ENCODE measurements around the gene SEC61A1.

Gene SEC61A1

DNA sequence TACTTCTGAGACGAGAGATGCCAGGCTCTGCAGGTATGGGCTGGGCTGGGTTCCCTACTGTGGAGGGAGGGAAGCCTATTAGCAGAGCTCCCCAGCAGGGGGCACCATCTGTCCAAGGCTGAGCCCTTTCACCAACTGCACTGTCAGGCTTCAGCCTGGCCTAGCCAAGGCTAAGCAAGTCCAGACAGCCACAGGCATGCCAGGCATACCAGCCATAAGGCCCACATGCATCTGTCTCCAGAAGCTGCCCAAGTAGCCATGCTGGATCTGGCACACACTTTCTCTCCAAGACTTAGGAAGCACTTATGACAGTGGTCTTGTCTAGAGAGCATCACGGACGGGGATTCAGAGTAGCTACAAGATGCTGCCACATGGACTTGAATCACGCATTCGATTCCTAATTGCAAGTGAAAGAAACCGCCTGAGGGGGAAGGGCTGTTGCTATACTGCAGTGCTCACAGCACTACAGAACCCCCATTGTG, 43.0 kb downstream of the SEC61A1 start:
- H3K4me1 Mint-ChIP-seq: peaks cover 0 to 3% of the 10 kb centered on the region in 2 donors
- H3K27ac Mint-ChIP-seq: no peak overlapping the region
- DNase-seq: peak; percentile 58
- H3K9me3 Mint-ChIP-seq: no peaks in the 10 kb centered on the region
- ATAC-seq (replicated peaks): peak; percentile 99 to 100
- peaks cover 44 to 55% of the 10 kb centered on the region in 2 donors for H3K36me3 Mint-ChIP-seq
- no peak overlapping the region for H3K4me3 Mint-ChIP-seq
- no peaks in the 10 kb centered on the region for H3K27me3 Mint-ChIP-seq

DNA sequence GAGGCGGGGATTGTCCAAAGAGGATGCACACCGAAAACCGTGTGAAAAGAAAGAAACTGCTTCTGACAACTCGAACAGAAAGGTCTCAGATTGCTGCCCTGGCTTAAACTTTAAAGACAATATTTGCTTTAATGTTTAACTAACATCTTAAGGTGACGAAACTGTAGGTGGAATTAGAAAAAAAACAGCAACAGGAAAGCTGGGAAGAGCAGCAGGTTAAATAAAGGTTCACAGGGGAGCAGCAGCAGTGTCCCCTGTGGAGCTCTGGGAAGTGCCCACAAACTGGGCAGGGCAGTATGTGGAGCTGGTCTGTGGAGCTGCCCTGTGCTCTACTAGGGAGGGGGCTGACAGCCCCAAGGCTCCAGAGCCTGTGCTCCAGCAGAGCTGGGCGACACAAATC, 46.0 kb downstream of the SEC61A1 start:
- ATAC-seq (replicated peaks) (no peak), DNase-seq (no peak)
- H3K27me3 Mint-ChIP-seq: no peaks in the 10 kb centered on the region
- H3K4me1 Mint-ChIP-seq: peaks cover 0 to 3% of the 10 kb centered on the region in 2 donors
- no peak overlapping the region for H3K27ac Mint-ChIP-seq
- H3K36me3 Mint-ChIP-seq: peaks cover 53 to 72% of the 10 kb centered on the region in 2 donors
- H3K4me3 Mint-ChIP-seq: no peak overlapping the region
- H3K9me3 Mint-ChIP-seq: no peaks in the 10 kb centered on the region

DNA sequence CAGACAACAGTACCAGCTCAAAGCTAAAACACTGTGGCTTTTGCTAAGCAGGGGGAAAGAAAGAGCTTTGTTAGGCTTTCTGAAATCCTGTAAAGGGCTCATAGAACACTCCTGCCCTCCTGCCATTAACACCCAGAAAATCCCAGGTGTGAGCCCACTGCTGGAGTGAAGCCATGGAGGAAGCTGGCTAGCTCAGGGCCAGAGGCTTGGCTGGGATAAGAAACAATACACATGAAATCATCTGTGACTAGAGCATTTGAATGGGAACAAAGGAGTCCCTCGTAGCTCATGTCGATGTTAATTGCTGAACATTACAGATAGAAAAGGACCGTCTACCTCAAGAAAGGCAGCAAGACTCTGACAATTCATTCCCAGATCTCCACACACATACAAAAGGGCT, 47.9 kb downstream of the SEC61A1 start:
- H3K27ac Mint-ChIP-seq: no peak overlapping the region
- H3K4me3 Mint-ChIP-seq: no peak overlapping the region
- H3K27me3 Mint-ChIP-seq: no peaks in the 10 kb centered on the region
- H3K9me3 Mint-ChIP-seq: no peaks in the 10 kb centered on the region
- DNase-seq: no peak
- ATAC-seq (replicated peaks): no peak
- H3K4me1 Mint-ChIP-seq: peaks cover 0 to 3% of the 10 kb centered on the region in 2 donors
- peaks cover 63 to 67% of the 10 kb centered on the region in 2 donors for H3K36me3 Mint-ChIP-seq

DNA sequence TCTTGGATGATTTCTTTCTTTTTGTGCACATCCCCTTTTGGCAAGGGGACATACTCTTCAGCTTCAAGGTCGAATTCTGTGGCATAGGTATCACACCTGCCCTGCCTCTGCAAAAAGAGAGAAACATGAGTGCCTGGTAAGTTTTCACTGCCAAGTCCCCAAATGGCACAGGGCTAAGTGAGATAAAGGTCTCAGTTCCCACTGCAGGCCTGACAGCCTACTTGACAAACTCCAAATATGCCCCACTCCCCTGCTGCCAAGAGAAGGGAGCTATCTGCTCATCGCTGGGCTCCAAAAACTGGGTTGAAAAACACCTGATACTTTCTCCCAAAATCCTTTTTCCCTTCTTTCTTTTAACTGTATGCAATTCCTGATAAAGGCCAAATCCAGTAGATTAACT, 48.4 kb downstream of the SEC61A1 start:
- Mint-ChIP-seq H3K4me1 (peaks cover 0 to 3% of the 10 kb centered on the region in 2 donors), H3K4me3 (no peak overlapping the region), H3K27ac (no peak overlapping the region), H3K9me3 (no peaks in the 10 kb centered on the region), H3K27me3 (no peaks in the 10 kb centered on the region), H3K36me3 (peaks cover 60 to 63% of the 10 kb centered on the region in 2 donors)
- no peak for DNase-seq
- no peak for ATAC-seq (replicated peaks)

DNA sequence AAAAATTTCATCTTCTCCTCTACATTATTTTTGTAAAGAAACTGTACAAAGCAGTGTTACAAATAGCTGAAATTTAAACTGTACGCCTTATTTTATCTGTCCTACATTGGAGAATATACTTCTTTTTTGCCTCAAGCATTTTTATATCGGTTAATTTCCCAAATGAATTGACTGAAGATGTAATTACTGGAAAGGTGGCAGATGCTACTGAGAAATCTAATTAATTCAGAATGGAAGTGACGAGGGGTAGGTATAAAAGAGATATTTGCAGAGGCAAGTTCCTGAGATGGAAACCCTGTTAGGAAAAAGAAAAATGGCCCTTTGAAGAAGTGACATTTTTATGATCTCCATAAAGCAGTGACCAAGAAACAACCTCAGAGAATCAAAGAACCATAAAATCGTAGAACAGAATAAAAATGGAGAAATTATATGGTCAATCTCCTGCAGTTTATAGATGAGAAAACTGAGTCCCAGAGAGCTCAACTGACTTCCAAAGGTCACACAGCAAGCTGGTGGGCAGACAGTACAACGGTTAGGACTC, 51.0 kb downstream of the SEC61A1 start:
- H3K36me3 Mint-ChIP-seq: peaks cover 53 to 60% of the 10 kb centered on the region in 2 donors
- ATAC-seq (replicated peaks) (no peak), DNase-seq (no peak)
- H3K27ac Mint-ChIP-seq: no peak overlapping the region
- no peak overlapping the region for H3K4me3 Mint-ChIP-seq
- H3K27me3 Mint-ChIP-seq: no peaks in the 10 kb centered on the region
- H3K4me1 Mint-ChIP-seq: peaks cover 0 to 2% of the 10 kb centered on the region in 2 donors
- H3K9me3 Mint-ChIP-seq: no peaks in the 10 kb centered on the region

DNA sequence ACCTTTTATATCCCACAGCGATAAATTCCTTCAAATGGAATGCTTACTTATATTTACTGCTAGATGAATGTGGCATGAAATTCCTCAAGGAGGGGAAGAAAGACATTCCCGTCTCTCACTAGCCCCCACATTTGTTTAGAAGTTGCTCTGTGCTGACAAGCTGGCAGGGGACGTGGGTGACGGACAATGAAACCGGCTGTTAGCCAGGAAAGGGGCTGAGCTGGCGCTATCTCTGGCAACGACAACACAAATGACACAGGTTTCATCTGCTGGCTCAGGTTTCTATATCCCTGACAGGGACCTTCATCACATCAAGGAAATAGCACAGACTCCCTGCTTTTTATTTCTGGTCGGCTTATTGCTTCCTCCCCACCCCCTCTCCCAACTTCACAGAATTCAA, 55.6 kb downstream of the SEC61A1 start:
- Mint-ChIP-seq H3K27me3 (no peaks in the 10 kb centered on the region), H3K4me1 (peaks cover 10 to 13% of the 10 kb centered on the region in 2 donors), H3K27ac (no peak overlapping the region), H3K36me3 (peaks cover 48 to 56% of the 10 kb centered on the region in 2 donors), H3K9me3 (no peaks in the 10 kb centered on the region), H3K4me3 (no peak overlapping the region)
- no peak for ATAC-seq (replicated peaks)
- DNase-seq: no peak

DNA sequence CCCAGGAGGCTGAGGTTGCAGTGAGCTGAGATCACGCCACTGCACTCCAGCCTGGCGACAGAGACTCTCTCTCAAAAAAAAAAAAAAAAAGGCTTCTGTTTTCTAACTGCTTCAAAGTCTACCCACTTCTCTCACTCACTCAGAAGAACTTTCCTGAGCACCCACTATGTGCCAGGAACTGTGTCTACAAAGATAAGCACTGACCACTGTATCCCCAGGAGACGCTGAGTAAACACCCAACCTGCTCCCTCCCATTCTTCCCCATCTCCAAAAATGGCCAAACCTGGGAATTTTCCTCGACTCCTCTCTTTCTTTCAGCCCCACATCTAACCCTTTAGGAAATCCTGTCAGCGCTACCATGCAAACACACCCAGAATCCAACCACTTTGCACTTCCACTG, 58.9 kb downstream of the SEC61A1 start:
- no peak overlapping the region for H3K4me3 Mint-ChIP-seq
- no peaks in the 10 kb centered on the region for H3K27me3 Mint-ChIP-seq
- no peak for ATAC-seq (replicated peaks)
- DNase-seq: no peak
- H3K36me3 Mint-ChIP-seq: peaks cover 39 to 61% of the 10 kb centered on the region in 2 donors
- H3K27ac Mint-ChIP-seq: no peak overlapping the region
- peaks cover 19 to 32% of the 10 kb centered on the region in 2 donors for H3K4me1 Mint-ChIP-seq
- H3K9me3 Mint-ChIP-seq: no peaks in the 10 kb centered on the region

DNA sequence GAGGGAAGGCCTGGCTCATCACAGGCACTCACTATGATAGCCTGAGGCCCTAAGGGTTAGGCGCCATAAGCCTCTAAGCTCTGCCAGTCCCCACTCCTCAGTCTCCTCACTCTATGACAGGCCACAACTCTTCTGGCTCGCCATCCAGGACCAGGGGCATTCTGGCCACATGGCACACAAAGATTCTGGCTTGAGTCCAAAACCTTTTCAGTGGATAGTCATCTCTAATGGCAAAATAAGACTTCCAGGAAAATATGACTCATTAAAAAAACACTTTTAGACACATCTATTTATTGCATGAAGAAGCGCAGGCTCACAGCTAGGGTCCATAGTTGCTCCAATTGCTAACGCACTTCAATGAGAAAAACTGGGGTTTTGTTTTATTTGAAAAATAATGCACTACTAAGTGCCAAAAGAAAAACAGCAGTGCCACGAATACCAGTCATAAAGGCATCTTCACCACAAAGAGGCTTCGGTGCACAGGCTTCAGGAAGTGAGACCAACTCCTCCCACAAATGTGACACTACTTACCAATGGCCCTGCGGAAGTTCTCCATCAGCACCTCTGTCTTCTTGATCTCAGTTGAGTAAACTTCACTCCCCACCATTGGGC, 60.2 kb downstream of the SEC61A1 start:
- peaks cover 17 to 32% of the 10 kb centered on the region in 2 donors for H3K4me1 Mint-ChIP-seq
- DNase-seq (peak; percentile 13), ATAC-seq (replicated peaks) (peak; percentile 80 to 92)
- H3K27ac Mint-ChIP-seq: peak overlapping the region; percentile 87
- peaks cover 36 to 61% of the 10 kb centered on the region in 2 donors for H3K36me3 Mint-ChIP-seq
- no peaks in the 10 kb centered on the region for H3K27me3 Mint-ChIP-seq
- no peaks in the 10 kb centered on the region for H3K9me3 Mint-ChIP-seq
- peak overlapping the region in 1 of 2 donors; percentile 23 for H3K4me3 Mint-ChIP-seq

DNA sequence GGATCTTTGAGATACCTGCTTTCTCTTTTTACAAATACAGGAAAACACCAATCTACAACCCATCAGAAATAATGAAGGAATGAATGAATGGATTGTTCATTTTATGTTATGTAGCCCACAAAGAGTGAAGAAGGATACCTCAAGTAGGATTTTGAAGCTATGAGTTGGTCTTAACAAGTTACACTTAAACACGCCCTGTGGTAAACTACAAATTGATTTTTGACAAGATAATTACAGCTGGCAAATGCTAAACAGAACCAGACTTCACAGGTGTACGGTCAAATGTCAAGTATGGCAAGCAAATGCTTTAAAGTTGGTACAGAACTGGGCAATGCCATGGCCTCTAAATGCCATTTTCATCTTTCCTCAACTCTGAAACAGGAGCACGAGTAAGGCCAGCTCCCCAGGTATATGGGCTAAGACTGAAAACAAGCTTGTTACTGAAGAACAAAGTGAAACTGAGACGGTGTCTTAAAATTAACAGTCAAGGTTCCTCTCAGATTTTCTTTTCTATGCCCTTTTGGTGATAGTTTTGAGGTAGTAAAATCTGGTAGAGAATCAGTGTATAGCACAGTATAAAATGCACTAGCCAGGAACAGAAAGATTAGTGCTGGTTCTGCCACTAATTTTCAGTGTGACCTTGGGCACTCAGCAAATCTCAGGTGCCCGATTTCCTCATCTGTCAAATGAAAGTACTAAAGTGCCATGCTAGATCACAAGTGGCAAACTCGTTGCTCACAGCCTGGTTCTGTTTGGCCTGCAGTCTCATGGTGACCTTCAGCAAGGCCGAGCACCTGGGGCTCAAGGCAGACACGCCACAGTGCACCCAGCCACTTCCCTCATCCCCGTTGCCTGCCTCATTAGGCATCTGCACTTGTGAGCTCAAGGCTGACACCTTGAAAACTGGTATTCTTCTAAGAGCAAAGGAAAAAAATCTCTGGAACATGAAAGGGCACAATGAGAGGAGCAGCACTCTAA, 61.9 kb downstream of the SEC61A1 start:
- H3K9me3 Mint-ChIP-seq: no peaks in the 10 kb centered on the region
- ATAC-seq (replicated peaks): peak; percentile 61 to 73
- no peaks in the 10 kb centered on the region for H3K27me3 Mint-ChIP-seq
- H3K4me3 Mint-ChIP-seq: no peak overlapping the region
- peak overlapping the region; percentile 56 for H3K27ac Mint-ChIP-seq
- DNase-seq: no peak
- H3K36me3 Mint-ChIP-seq: peaks cover 47 to 66% of the 10 kb centered on the region in 2 donors
- peaks cover 17 to 39% of the 10 kb centered on the region in 2 donors for H3K4me1 Mint-ChIP-seq

Data from stimulated activated naive B cell treated with anti-CD40 and anti-IgM and Interleukin-4, amounts not matched to agents 10 μg/mL and 1 μg/mL and 100 μg/mL, for 72 hours (primary cell).